ENCODE results near the gene SLC25A1.

Gene SLC25A1

DNA sequence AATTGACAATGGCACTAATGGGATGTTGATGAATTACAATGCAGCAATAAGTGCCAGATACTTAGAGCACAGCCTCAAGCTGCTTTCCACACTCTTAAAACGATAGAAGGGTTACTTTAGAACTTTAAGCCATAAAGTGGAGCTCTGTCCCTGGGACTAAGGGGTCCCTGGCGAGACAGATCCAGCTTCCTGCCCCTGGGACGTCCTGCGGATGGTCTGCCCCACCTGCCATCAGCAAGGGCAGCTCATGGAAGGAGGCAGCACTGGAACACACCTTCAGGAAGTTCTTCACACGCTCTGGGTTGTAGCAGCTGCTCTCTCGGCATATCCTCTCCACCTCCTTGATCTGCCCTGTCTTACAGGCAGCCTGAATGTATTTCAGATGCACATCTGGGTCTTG lies 45.1 kb upstream of the SLC25A1 start:
- TF ChIP-seq, protein P1, sequence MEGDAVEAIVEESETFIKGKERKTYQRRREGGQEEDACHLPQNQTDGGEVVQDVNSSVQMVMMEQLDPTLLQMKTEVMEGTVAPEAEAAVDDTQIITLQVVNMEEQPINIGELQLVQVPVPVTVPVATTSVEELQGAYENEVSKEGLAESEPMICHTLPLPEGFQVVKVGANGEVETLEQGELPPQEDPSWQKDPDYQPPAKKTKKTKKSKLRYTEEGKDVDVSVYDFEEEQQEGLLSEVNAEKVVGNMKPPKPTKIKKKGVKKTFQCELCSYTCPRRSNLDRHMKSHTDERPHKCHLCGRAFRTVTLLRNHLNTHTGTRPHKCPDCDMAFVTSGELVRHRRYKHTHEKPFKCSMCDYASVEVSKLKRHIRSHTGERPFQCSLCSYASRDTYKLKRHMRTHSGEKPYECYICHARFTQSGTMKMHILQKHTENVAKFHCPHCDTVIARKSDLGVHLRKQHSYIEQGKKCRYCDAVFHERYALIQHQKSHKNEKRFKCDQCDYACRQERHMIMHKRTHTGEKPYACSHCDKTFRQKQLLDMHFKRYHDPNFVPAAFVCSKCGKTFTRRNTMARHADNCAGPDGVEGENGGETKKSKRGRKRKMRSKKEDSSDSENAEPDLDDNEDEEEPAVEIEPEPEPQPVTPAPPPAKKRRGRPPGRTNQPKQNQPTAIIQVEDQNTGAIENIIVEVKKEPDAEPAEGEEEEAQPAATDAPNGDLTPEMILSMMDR (IDR thresholded peaks at IDR 0.05; ENCODE audit: borderline replicate concordance, control extremely low read depth, extremely low read depth, insufficient read depth, missing control alignments), result no peak
- DNase-seq (ENCODE audit: low spot score), result no peak
- in situ Hi-C loops (cut with MboI; ENCODE audit: low sequenced_read_pairs, unreplicated experiment), result no loop called here

DNA sequence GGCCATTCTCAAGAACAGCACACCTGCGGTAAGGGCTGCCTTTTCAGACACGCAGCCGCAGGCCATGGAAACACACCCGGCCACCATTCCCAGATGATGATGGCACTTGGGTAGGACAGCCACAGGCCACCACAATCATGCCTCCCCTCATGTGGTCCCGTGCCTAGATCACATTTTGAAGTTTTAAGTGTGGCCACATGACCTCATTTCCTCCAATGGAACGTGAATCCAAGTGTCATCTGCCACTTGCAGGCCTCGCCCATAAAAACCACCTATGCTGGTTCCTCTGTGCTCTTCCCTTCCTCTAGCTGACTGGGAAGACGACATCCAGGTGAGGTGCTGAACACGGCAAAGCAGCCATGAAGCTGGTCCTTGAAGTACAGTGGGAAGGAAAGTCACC lies 44.6 kb upstream of the SLC25A1 start:
- in situ Hi-C loops (cut with MboI; ENCODE audit: low sequenced_read_pairs, unreplicated experiment), result no loop called here
- DNase-seq (ENCODE audit: low spot score), result no peak
- TF ChIP-seq, protein P1 (IDR thresholded peaks at IDR 0.05; ENCODE audit: borderline replicate concordance, control extremely low read depth, extremely low read depth, insufficient read depth, missing control alignments), result no peak

DNA sequence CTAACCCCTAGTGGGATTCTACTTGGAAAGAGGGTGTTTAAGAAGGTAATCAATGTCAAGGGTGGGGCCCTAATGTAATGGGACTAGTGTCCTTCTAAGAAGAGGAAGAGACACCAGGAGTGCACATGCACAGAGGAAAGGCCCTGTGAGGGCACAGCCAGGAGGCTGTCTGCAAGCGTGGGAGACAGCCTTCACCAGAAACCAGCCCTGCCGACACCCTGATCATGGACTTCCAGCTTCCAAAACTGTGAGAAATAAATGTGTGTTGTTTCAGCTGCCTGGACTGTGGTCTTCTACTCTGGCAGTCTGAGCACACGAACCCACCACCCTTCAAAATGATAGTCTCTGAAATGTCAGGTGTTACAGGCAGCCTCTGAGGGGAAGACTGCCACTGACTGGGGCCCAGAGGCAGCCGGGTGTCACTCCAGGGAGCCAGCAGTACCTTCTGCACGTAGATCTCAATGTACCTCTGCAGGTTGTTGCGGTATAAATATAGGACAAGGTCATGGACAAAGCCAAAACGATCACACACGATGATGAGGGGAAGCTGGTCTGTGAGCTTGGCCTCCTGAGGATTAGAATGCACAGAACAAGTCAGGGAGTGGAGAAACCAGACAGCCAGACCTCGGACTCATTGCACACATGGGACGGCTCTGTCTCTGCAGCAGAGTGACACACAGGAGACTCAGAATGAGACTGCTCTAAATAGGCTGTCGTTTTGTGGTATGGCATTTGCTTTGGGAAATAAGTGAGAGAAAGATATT lies 43.9 kb upstream of the SLC25A1 start:
- in situ Hi-C loops (cut with MboI; ENCODE audit: low sequenced_read_pairs, unreplicated experiment), result no loop called here
- TF ChIP-seq, protein P1 (IDR thresholded peaks at IDR 0.05; ENCODE audit: borderline replicate concordance, control extremely low read depth, extremely low read depth, insufficient read depth, missing control alignments), result no peak
- DNase-seq (ENCODE audit: low spot score), result no peak

DNA sequence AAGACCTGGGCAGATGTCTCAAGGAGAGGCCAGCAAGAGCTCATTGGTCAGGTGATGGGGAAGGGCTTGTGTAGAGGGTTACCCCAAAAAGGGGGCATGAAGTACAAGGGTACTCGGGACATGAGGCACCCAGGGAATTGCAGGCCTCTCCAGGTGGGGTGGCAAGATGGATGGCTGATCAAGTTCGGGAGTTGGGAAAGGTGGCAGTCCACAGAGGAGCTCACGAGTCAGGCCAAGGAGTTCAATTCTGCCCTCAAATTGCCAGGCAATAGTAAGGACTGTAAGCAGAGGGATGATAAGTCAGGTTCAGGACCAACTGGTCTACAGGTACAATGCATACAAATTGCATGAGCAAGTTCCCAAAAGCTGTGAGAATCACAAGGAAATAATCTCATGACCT lies 42.3 kb upstream of the SLC25A1 start:
- TF ChIP-seq, protein P1 (IDR thresholded peaks at IDR 0.05; ENCODE audit: borderline replicate concordance, control extremely low read depth, extremely low read depth, insufficient read depth, missing control alignments), result no peak
- in situ Hi-C loops (cut with MboI; ENCODE audit: low sequenced_read_pairs, unreplicated experiment), result no loop called here
- DNase-seq (ENCODE audit: low spot score), result no peak

DNA sequence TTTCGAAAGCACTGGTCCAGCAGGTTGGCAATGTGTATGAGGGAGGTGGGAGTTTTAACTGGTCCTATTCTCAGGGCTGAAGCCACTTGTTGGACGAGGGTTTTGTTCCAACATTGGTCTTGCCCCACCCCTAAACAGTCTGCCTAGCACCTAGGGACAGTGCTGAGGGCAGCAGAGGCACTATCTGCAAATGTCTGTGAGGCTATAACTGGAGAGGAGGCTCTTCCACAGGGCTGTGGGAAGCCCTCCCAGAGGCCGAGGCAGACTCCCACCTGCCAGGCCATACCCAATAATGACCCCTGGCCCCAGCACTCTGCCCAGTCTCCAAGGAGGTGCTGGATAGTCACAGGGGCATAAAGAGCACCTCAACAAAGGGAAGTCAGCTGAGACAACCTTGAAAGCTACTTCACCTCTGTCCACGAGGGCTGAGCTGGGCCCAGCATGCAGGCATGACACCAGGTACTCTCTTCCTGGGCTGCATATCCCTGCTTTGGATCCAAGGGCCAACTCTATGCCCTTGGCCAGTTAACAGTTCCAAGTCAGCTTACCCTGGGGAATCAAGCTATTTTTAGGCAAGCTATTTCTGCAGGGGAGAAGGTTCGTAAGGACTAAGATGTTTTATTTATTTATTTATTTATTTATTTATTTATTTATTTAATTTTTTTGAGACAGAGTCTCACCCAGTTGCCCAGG lies 40.2 kb upstream of the SLC25A1 start:
- in situ Hi-C loops (cut with MboI; ENCODE audit: low sequenced_read_pairs, unreplicated experiment), result no loop called here
- no peak for DNase-seq (ENCODE audit: low spot score)
- TF ChIP-seq, protein P1 (IDR thresholded peaks at IDR 0.05; ENCODE audit: borderline replicate concordance, control extremely low read depth, extremely low read depth, insufficient read depth, missing control alignments), result no peak

DNA sequence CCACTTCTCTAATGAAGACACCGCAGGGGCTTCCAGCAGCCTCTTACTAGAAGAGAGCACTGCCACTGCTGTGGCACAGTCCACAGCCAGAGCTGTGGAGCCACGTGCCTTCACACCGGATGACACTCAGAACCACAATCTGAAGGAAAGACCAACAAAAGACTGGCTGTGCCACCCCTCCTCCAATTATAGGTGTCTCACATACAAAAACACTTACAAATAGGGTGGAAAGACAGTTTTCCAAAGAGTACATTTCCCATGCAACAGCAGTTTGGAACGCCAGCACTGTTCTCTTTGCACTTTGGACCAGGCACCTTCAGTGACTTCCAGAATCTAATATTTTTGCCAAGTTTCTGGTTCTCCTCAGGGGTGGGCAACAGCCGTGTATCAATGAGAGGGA lies 38.0 kb upstream of the SLC25A1 start:
- TF ChIP-seq, protein P1 (IDR thresholded peaks at IDR 0.05; ENCODE audit: borderline replicate concordance, control extremely low read depth, extremely low read depth, insufficient read depth, missing control alignments), result no peak
- no peak for DNase-seq (ENCODE audit: low spot score)
- in situ Hi-C loops (cut with MboI; ENCODE audit: low sequenced_read_pairs, unreplicated experiment), result no loop called here

All from GM13976 (cell line).